ENCODE measurements around the gene BORCS5.

- TF ChIP-seq, protein P1, sequence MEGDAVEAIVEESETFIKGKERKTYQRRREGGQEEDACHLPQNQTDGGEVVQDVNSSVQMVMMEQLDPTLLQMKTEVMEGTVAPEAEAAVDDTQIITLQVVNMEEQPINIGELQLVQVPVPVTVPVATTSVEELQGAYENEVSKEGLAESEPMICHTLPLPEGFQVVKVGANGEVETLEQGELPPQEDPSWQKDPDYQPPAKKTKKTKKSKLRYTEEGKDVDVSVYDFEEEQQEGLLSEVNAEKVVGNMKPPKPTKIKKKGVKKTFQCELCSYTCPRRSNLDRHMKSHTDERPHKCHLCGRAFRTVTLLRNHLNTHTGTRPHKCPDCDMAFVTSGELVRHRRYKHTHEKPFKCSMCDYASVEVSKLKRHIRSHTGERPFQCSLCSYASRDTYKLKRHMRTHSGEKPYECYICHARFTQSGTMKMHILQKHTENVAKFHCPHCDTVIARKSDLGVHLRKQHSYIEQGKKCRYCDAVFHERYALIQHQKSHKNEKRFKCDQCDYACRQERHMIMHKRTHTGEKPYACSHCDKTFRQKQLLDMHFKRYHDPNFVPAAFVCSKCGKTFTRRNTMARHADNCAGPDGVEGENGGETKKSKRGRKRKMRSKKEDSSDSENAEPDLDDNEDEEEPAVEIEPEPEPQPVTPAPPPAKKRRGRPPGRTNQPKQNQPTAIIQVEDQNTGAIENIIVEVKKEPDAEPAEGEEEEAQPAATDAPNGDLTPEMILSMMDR (IDR thresholded peaks at IDR 0.05) = no peak
- no peak for TF ChIP-seq EZH2 (IDR thresholded peaks at IDR 0.05; ENCODE audit: borderline replicate concordance, insufficient read depth, low read depth, low read length, poor library complexity, severe bottlenecking)
Measured at GRCh38 chr12:12456637-12457036, 99.8 kb downstream of the BORCS5 start.
